ENCODE results near the gene SPTSSA. TPM values are rescaled to one million over a fixed set of nuclear protein-coding genes. Genes with fewer than 3 reads are reported as not detected.

The SPTSSA gene
- total RNA-seq, 1 experiment from 2014 or later, result 20.2 TPM

DNA sequence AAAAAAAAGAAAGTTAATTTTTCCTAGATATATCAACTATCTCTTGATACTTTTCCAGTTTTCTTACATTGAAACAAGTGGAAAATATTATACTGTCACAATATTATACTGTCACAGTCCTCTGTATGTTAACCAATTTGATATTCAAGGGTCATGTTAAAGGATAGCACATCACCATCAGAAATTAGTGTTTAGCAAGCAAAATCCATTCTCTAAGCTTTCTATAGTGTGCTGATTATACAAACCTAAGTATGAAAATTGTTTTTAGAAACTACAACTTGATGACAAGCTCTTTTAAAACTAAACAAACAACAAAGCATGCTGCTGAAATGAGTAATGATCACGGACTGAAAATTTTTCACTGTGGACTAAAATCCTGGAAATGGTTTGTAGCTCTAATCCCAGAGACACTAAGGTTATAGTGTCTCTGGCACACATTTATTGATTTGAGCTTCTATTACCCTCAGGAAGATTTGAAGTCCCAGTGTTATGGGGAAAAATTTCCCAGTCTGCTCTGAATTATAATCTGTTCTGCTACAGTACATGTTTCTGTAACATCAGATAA, 9.7 kb downstream of the SPTSSA start:
- TF ChIP-seq EZH2 (IDR thresholded peaks at IDR 0.05; ENCODE audit: borderline replicate concordance, low read depth, low read length, poor library complexity, severe bottlenecking), result no peak
- TF ChIP-seq, protein P1, sequence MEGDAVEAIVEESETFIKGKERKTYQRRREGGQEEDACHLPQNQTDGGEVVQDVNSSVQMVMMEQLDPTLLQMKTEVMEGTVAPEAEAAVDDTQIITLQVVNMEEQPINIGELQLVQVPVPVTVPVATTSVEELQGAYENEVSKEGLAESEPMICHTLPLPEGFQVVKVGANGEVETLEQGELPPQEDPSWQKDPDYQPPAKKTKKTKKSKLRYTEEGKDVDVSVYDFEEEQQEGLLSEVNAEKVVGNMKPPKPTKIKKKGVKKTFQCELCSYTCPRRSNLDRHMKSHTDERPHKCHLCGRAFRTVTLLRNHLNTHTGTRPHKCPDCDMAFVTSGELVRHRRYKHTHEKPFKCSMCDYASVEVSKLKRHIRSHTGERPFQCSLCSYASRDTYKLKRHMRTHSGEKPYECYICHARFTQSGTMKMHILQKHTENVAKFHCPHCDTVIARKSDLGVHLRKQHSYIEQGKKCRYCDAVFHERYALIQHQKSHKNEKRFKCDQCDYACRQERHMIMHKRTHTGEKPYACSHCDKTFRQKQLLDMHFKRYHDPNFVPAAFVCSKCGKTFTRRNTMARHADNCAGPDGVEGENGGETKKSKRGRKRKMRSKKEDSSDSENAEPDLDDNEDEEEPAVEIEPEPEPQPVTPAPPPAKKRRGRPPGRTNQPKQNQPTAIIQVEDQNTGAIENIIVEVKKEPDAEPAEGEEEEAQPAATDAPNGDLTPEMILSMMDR (conservative IDR thresholded peaks at IDR 0.05; ENCODE audit: low read depth, low read length), result no peak
- H3K4me3 ChIP-seq (ENCODE audit: low read depth, low read length, poor library complexity, severe bottlenecking), result no peak overlapping the region

DNA sequence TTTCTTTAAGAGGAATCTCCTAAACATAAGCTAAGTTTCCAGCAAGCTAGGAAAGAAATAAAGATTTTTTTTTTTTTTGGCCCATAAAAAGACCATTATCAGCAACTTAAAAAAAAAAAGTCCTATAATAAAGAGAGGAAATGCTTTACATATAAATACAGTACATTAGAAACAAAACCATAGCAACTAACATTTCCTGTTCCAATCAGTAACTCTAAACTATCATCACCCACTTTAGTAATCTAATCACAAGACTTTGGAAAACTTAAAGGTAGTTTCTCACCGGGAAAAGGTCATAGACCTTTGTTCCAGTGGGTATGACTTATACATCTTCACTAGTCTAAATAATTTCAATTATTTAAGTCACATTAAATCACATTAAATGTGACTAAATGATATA, 11.1 kb downstream of the SPTSSA start:
- intact Hi-C loops (cut with micrococcal nuclease; ENCODE audit: unreplicated experiment), result no loop called here
- POLR2A ChIA-PET (ENCODE audit: low non-redundant PET), result interaction anchor here (0.6 kb wide), 1 partner anchor 57 kb away, joined by 3 read pairs; no protein-coding TSS in a partner anchor

More for the DNA sequence above, 9.7 kb downstream of the SPTSSA start:
- Histone ChIP-seq H3K9me3 (ENCODE audit: low read depth, low read length, poor library complexity, severe bottlenecking) (no peaks in the 10 kb centered on the region), H3K27me3 (replicated peaks; ENCODE audit: insufficient read depth, low read depth, low read length, poor library complexity) (no peaks in the 10 kb centered on the region), H3K36me3 (ENCODE audit: insufficient read depth, low read length, poor library complexity, severe bottlenecking) (peaks cover 12% of the 10 kb centered on the region), H3K4me1 (ENCODE audit: insufficient read depth, low read length, poor library complexity, severe bottlenecking) (peaks cover 9% of the 10 kb centered on the region), H3K27ac (ENCODE audit: low read depth, low read length, poor library complexity, severe bottlenecking) (no peak overlapping the region)
- ChIA-PET POLR2A (ENCODE audit: low non-redundant PET) (no interaction called here), CTCF (no interaction called here)
- DNase-seq (ENCODE audit: low spot score), result no peak
- intact Hi-C loops (cut with micrococcal nuclease; ENCODE audit: unreplicated experiment), result no loop called here
- no TSS peak for BruUV-seq (replicated peaks)

DNA sequence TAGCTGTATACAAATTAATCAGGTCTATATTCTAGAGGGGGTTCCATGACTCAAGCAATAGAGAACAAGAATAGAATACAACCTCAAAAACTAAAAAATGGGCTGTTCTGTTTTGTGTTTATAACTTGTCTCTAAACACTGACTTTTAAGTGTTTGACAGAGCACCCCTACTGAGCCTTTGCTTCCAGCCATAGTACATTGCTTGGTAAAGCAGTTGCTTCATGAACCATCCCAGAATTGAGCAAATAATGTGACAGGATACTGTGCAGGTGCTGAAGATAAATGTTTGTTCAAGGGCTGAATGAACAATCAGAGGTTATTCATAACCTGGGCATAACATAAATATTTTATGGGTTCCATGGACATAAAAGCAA, 11.5 kb downstream of the SPTSSA start:
- H3K27me3 ChIP-seq (replicated peaks; ENCODE audit: insufficient read depth, low read depth, low read length, poor library complexity), result no peaks in the 10 kb centered on the region
- no peaks in the 10 kb centered on the region for H3K9me3 ChIP-seq (ENCODE audit: low read depth, low read length, poor library complexity, severe bottlenecking)
- TF ChIP-seq, protein P1 (conservative IDR thresholded peaks at IDR 0.05; ENCODE audit: low read depth, low read length), result no peak
- TF ChIP-seq EZH2 (IDR thresholded peaks at IDR 0.05; ENCODE audit: borderline replicate concordance, low read depth, low read length, poor library complexity, severe bottlenecking), result no peak
- POLR2A ChIA-PET (ENCODE audit: low non-redundant PET), result interaction anchor here (0.6 kb wide), 1 partner anchor 57 kb away, joined by 3 read pairs; no protein-coding TSS in a partner anchor
- CTCF ChIA-PET, result interaction anchor here (1.4 kb wide), 1 partner anchor 119 kb away, joined by 3 read pairs; no protein-coding TSS in a partner anchor
- DNase-seq (ENCODE audit: low spot score), result no peak
- H3K36me3 ChIP-seq (ENCODE audit: insufficient read depth, low read length, poor library complexity, severe bottlenecking), result peaks cover 5% of the 10 kb centered on the region
- H3K4me1 ChIP-seq (ENCODE audit: insufficient read depth, low read length, poor library complexity, severe bottlenecking), result peaks cover 9% of the 10 kb centered on the region
- no TSS peak for BruUV-seq (replicated peaks)
- no peak overlapping the region for H3K27ac ChIP-seq (ENCODE audit: low read depth, low read length, poor library complexity, severe bottlenecking)
- H3K4me3 ChIP-seq (ENCODE audit: low read depth, low read length, poor library complexity, severe bottlenecking), result no peak overlapping the region
- intact Hi-C loops (cut with micrococcal nuclease; ENCODE audit: unreplicated experiment), result no loop called here

More for the DNA sequence above, 11.1 kb downstream of the SPTSSA start:
- no peaks in the 10 kb centered on the region for H3K9me3 ChIP-seq (ENCODE audit: low read depth, low read length, poor library complexity, severe bottlenecking)
- H3K4me1 ChIP-seq (ENCODE audit: insufficient read depth, low read length, poor library complexity, severe bottlenecking), result peaks cover 9% of the 10 kb centered on the region
- CTCF ChIA-PET, result interaction anchor here (1.4 kb wide), 1 partner anchor 119 kb away, joined by 3 read pairs; no protein-coding TSS in a partner anchor
- no peaks in the 10 kb centered on the region for H3K27me3 ChIP-seq (replicated peaks; ENCODE audit: insufficient read depth, low read depth, low read length, poor library complexity)
- H3K36me3 ChIP-seq (ENCODE audit: insufficient read depth, low read length, poor library complexity, severe bottlenecking), result peaks cover 8% of the 10 kb centered on the region
- DNase-seq (ENCODE audit: low spot score), result no peak
- TF ChIP-seq EZH2 (IDR thresholded peaks at IDR 0.05; ENCODE audit: borderline replicate concordance, low read depth, low read length, poor library complexity, severe bottlenecking), result no peak
- TF ChIP-seq, protein P1 (conservative IDR thresholded peaks at IDR 0.05; ENCODE audit: low read depth, low read length), result no peak
- BruUV-seq (replicated peaks), result no TSS peak
- no peak overlapping the region for H3K4me3 ChIP-seq (ENCODE audit: low read depth, low read length, poor library complexity, severe bottlenecking)
- no peak overlapping the region for H3K27ac ChIP-seq (ENCODE audit: low read depth, low read length, poor library complexity, severe bottlenecking)

All from A673 (cell line).